Measurements from ENCODE around the gene GASK1A. TPM values are rescaled to one million over a fixed set of nuclear protein-coding genes. Genes with fewer than 3 reads are reported as not detected.

GASK1A gene
- total and polyA plus RNA-seq, 2 of the 8 experiments (the other 6 are each of a cell fraction or from before 2014, with no cell fraction given): 4.7 to 7.9 TPM

- 85% methylated on average over 5 of the region's 5 CpGs; no CpG with 5 or more reads in 1 of the 2 experiments for WGBS, 2 experiments (ENCODE audit: extremely low coverage in 1 of 2, insufficient coverage in 1 of 2, insufficient read length in 1 of 2, insufficient replicate concordance in 2 of 2, low coverage in 1 of 2, low lambda C conversion rate in 2 of 2, missing lambda C conversion rate in 1 of 2)
- Histone ChIP-seq H3K4me1 (replicated peaks in 1 of 4; ENCODE audit: control insufficient read depth in 3 of 4, insufficient read depth in 4 of 4, low read length in 3 of 4) (no peaks in the 10 kb centered on the region), H3K23ac (ENCODE audit: insufficient read length) (no peak overlapping the region), H2AFZ (ENCODE audit: low read length) (no peak overlapping the region), H3K36me3 (ENCODE audit: control insufficient read depth in 2 of 4, insufficient read depth in 4 of 4, low read length in 3 of 4) (peaks cover 0 to 15% (median 10%) of the 10 kb centered on the region in 4 experiments; a peak in 4 of 8 replicates), H3K79me2 (ENCODE audit: control insufficient read depth in 1 of 2, insufficient read depth in 2 of 2, low read length in 2 of 2) (no peaks in the 10 kb centered on the region), H3K56ac (replicated peaks; ENCODE audit: insufficient read length, low read depth, low read length) (no peak overlapping the region), H2BK12ac (ENCODE audit: low read depth, low read length) (no peak overlapping the region), H3K9ac (replicated peaks in 1 of 4; ENCODE audit: extremely low read depth in 1 of 4, low read depth in 3 of 4, low read length in 3 of 4) (no peak overlapping the region), H4K5ac (ENCODE audit: insufficient read length, low read depth, low read length) (no peak overlapping the region), H3K27me3 (replicated peaks in 1 of 4; ENCODE audit: control insufficient read depth in 3 of 4, extremely low read depth in 1 of 4, insufficient read depth in 3 of 4, low read length in 3 of 4) (no peaks in the 10 kb centered on the region), H2BK120ac (replicated peaks; ENCODE audit: low read depth, low read length) (no peak overlapping the region), H3K23me2 (ENCODE audit: low read depth, low read length) (no peaks in the 10 kb centered on the region), H3K4ac (replicated peaks; ENCODE audit: insufficient read length, low read depth, low read length) (no peak overlapping the region), H3K27ac (ENCODE audit: low read depth, low read length) (no peak overlapping the region), H2BK15ac (ENCODE audit: low read length) (no peak overlapping the region), H4K91ac (replicated peaks; ENCODE audit: insufficient read length, low read length) (no peak overlapping the region), H2BK20ac (ENCODE audit: low read length) (no peak overlapping the region), H2BK5ac (ENCODE audit: low read depth, low read length) (no peak overlapping the region), H3K4me3 (ENCODE audit: extremely low read depth in 1 of 4, insufficient read depth in 2 of 4, low read depth in 3 of 4, low read length in 4 of 4) (no peak overlapping the region), H4K8ac (ENCODE audit: extremely low read depth, insufficient read depth, low read length) (peak overlapping the region; percentile 74), H3K79me1 (ENCODE audit: low read depth, low read length) (no peaks in the 10 kb centered on the region), H3K14ac (ENCODE audit: insufficient read length) (no peak overlapping the region), H2AK5ac (ENCODE audit: low read depth, low read length) (no peak overlapping the region), H3K9me3 (ENCODE audit: insufficient read depth in 2 of 2, low read depth in 1 of 2, low read length in 1 of 2) (peaks cover under 1 to 11% of the 10 kb centered on the region in 2 experiments; a peak in 1 of 4 replicates), H3K4me2 (ENCODE audit: insufficient read depth in 1 of 2, low read depth in 2 of 2, low read length in 2 of 2) (no peak overlapping the region), H4K20me1 (replicated peaks in 1 of 2; ENCODE audit: control insufficient read depth in 1 of 2, insufficient read depth in 2 of 2, low read length in 2 of 2) (no peaks in the 10 kb centered on the region), H3K18ac (ENCODE audit: extremely low read depth, low read length) (no peak overlapping the region)
- FAIRE-seq (no peak), DNase-seq (ENCODE audit: low read depth in 1 of 2, low spot score in 2 of 2) (no peak)
- ChIA-PET CTCF (ENCODE audit: partially characterized antibody) (interaction anchor here (0.9 to 1.8 kb wide), 3 partner anchors 22 to 114 kb away, joined by 3 to 5 read pairs (median 4); no protein-coding TSS in a partner anchor), POLR2A (ENCODE audit: partially characterized antibody) (no interaction called here)
- TF ChIP-seq CHD1 (IDR thresholded peaks at IDR 0.05; ENCODE audit: low read depth, low read length) (no peak), NRF1 (IDR thresholded peaks at IDR 0.05; ENCODE audit: low read depth, low read length) (no peak), USF2 (IDR thresholded peaks at IDR 0.05; ENCODE audit: low read length) (no peak), SIRT6 (IDR thresholded peaks at IDR 0.05; ENCODE audit: low read length) (no peak), SP4 (IDR thresholded peaks at IDR 0.05; ENCODE audit: low read length) (no peak), JUN (IDR thresholded peaks at IDR 0.05; ENCODE audit: low read depth, low read length) (no peak), NANOG (IDR thresholded peaks at IDR 0.05; ENCODE audit: insufficient read depth, low read depth, low read length, poor library complexity, severe bottlenecking) (no peak)
These were observed 97.0 kb downstream of the GASK1A start for GRCh38 chr3:43075904-43076661.
